Hepatic stellate cell (primary cell): ENCODE measurements around the gene FAF2.
"Not testable (repeated sequence)": the region's sequence is repeated elsewhere in the genome, so short reads cannot be mapped to it uniquely, and the experiment has no call there.

ENCODE experiments used
- DNase-seq: peaks from one replicate; pipeline ENCODE4 v3.0.0; 2011; ENCODE audit warnings: low spot score

Gene FAF2, protein sequence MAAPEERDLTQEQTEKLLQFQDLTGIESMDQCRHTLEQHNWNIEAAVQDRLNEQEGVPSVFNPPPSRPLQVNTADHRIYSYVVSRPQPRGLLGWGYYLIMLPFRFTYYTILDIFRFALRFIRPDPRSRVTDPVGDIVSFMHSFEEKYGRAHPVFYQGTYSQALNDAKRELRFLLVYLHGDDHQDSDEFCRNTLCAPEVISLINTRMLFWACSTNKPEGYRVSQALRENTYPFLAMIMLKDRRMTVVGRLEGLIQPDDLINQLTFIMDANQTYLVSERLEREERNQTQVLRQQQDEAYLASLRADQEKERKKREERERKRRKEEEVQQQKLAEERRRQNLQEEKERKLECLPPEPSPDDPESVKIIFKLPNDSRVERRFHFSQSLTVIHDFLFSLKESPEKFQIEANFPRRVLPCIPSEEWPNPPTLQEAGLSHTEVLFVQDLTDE

DNA sequence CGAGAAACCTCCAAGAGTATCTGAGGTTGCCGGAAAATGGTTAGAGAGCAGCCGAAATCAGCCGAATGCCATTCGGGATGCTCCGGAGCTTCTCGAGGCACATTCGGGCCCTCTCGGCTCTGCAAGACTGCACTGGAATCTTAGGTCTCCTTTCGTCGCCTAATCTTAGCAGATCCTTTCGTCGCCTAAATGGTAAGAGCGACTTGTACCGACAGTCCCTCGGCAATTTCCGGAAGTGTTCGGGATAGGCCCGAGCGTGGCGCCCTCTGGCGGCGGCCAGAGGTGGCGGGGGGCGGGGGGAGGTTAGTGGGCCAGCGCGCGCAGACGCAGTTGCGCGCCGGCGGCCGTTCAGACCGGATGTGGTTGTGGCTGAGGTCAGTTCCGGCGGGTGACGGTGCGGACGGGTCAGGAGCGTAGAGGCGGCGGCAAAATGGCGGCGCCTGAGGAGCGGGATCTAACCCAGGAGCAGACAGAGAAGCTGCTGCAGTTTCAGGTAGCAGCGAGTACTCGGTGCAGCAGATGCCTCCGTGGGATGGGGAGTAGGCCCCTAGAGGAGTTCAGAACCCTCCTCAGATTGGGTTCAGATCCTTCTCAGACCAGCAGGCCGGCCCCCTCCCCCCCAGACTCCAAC is at the start of gene FAF2:
TSS of gene FAF2 (plus strand) at position 408 of the 631 bp plus-strand sequence. CDS start at position 431, 23 bp downstream.
- peak; percentile 99 for DNase-seq

DNA sequence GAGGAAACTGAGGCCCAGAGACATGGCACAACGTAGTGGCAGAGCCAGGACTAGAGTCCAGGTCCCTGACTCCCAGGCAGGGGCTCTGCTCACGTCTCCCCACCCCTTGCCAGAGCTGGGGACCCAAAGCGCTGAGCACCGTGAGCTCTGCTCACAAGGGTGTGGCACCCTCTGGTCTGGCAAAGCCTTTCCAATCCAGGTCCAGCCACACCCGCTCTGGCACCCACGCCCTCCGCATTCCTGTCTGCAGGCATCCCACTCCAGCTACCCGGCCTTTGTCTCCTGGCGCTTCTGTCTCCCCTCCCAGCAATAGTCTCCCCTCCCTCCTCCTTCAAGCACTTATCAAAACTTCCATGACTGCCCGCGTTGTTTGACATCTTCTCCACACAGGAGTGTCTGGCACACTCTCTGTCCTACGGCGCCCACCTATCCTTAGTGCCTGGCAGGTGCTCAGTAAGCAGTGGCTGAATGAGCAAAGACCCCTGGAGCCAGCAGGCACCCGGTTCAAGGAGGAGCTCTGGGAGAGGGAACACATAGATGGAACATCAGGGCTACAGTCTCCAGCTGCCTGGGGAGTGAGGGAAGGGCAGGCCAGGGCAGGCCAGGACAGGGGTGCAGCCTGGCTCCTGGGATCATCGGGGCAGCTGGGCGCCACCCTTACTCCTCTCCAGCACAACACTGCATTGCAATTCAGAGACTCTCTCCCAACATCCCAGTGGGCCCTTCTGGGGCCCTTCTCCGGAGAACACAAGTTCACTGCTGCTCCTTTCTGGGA is 47.6 kb upstream of the FAF2 start:
- no peak for DNase-seq

DNA sequence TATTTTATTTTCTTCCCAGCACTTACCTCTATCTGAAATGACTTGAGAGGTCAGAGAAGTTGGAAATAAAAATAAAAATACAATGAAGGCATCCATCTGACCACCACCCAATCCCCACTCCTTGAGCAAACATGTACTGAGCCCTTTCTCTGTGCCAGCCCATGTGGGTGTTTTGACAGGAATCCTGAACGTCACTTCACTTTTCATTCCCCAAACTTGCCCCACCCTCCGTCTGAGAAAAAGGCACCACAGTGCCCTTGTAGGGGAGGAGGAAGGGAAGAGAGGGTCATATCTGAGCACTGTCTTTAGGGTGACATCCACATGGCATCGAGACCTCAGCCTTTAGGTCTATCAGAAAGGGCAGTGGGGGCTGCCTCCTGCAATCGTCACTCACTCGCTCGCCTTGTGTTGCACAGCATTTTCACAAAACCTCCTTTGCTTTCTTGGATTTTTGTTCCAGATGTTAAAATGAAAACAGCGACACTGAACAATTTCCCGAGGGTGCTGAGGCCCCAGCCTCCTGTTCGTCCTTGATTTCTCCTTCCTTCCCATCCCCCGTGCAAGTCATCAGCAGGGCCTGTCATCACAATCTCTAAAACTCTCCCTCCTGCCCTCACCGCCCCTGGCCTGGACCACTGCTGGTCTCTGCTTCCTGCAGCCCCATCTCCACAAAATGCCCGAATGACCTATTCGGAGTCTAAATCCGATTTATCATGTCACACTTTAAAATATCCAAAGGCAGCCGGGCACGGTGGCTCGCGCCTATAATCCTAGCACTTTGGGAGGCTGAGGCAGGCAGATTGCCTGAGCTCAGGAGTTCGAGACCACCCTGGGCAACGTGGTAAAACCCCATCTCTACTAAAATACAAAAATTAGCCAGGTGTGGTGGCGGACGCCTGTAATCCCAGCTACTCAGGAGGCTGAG is 46.6 kb upstream of the FAF2 start:
- no peak for DNase-seq

DNA sequence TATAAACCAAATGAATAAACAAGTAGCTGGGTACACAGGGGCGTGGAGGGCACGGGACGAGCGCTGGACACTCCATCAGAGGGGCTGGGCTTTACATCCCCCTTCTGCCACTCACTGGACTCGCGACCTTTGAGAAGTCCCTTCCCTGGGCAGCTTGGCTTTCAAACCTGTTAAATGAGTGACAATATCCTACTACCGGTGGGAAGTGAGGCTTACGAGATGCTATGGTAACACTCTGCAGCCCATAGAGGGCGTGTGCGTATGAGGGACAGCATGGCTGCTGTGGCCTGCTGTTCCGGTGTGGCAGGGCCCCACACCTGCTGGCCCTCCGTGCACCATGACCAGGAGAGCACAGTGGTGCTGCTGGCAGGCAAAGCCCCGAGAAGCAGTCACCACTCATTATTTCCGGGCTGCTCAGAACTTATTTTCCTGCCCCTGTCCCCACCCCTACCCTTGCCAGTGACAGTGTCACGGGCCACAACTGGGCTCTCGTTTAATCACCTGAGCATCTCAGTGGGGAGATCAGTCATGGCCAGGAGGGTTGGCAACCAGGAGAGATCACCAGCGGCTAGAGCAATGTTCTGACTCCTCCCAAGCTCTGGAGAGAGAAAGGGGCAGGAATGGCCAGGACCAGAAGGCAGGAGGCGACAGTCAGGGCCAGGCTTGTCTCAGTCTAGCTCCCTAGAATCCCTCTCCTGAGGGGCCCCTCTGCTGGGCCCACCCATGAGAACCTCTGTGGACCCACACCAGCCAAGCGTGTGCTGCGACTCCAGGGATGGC is 42.3 kb upstream of the FAF2 start:
- DNase-seq: no peak

DNA sequence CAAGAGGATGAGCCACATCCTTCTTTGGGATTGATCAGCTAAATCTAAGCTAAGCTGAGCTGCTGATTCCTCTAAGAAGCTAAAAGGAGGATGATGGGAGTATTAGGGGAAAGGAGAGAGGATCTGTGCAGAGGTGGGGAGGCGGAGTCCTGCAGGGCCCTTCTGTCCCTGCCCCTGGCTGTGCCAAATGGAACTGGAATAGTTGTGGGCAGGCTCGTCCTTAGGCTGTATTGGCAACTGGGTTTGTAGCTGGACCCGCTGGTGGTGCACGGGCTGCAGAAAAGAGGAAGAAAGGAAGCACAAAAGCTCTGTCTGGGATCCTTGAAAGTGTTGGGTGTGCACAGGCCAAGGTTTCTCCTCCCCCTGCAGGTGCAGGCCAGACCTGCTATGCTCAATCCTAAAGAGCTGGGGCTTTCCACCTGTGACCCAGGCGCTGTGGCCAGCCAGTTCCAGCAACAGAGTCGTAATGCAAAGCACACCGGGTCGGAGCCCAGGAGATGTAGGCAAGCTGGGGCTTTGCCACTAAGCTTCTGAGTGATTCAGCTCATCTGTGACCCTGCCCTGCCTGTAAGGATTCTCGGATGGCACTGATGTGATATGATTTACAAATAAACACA is 41.6 kb upstream of the FAF2 start:
- DNase-seq: no peak

DNA sequence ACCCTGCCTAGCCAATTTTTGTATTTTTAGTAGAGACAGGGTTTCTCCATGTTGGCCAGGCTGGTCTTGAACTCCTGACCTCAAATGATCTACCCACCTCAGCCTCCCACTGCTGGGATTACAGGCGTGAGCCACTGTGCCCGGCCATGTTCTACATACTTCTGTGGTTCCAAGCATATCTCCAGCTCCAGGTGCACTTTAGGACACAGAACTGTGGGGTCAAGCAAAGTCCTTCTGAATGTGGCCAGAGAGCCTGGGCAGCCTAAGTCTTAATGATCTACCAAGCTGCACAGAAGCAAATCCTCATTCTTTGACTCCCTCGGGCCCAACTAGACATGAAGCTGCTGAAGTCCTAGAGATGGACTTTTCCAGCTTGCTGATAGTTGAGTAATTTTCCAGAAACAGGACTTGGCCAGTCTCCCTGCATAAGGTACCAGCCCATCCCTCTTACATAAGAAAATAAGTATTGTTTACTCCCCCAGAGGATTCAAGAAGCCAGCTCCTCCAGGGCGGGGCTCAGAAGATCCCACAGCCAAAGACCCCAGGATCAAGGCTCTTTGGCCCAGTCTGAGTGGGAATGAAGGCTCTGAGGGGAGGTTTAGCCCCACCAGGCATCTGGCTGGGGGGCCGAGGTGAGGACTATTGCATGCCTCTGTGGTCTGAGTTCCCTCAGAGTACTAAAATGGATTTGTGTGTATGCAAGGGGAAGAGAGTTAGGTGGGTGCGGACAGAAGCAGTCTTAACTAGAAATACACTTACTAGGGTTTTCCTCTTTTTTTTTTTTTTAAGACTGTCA is 40.5 kb upstream of the FAF2 start:
- DNase-seq: no peak

DNA sequence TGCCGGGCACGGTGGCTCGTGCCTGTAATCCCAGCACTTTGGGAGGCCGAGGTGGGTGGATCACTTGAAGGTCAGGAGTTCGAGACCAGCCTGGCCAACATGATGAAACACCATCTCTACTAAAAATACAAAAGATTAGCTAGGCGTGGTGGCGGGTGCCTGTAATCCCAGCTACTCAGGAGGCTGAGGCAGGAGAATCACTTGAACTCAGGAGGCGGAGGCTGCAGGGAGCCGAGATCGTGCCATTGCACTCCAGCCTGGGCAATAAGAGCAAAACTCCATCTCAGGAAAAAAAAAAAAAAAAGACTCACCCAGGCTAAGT is 40.0 kb upstream of the FAF2 start:
- DNase-seq: not testable (repeated sequence)

DNA sequence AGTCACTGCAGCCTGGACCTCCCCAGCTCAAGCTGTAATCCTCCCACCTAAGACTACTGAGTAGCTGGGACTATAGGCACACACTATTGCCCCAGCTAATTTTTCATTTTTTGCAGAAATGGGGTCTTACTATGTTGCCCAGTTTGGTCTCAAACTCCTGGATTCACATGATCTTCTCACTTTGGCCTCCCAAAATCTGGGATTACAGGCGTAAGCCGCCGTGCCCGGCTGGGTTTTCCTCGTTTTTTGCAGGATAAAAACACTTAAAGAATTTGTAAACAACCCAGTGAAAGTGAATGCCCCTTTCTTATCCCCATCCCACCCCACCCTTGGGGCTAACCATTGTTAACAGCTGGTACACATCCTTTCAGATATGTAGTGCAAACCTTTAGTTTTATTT is 39.6 kb upstream of the FAF2 start:
- no peak for DNase-seq

DNA sequence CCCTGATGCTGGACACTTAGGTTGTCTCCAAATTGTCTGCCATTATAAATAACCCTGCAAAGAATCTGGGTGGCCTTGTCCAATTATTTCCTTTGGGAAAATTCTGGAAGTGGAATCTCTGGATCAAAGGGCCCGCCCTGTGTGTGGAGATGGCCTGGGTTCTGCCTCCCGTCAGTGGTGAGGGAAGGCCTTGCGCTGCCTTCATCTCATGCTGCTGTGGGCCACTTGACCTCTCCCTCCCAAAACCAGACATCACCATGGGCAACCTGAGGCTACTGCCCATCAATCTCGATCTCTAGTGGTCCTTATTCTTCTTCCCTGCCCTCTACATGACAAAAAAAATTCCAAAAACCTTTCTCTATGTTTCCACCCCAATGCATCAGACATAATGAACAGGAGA is 38.4 kb upstream of the FAF2 start:
- DNase-seq: no peak

DNA sequence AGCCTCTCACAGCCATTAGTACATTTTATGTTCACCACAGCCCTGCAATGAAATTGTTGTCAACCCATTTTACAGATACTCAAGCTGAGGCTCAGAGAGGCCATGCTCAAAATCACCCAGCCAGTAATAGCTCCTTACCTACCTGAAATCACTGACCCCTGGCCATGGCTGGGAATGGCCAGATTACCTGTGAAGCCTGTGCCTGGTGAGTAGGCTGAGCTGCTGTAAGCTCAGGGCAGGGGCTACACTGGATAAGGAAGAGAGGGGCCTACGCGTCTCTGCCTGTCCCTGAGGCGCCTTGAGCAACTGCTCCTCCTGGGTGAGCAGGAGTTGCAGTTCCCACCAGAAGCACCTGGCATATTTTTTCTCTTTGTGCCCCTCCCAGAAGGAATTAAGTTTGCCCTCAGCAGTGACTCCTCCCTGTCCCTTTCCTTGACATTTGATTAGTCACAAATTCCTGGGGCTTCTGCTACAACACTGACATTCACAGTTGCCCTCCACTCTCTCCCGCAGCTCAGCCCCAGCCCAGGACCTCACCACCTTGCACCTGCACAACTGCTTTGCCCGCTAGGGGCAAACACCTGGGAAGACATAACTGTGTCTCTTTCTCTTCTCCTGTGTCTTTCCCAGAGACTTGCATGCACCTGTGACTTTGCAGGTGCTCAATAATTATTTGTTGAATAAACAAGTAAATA is 37.6 kb upstream of the FAF2 start:
- DNase-seq: no peak

DNA sequence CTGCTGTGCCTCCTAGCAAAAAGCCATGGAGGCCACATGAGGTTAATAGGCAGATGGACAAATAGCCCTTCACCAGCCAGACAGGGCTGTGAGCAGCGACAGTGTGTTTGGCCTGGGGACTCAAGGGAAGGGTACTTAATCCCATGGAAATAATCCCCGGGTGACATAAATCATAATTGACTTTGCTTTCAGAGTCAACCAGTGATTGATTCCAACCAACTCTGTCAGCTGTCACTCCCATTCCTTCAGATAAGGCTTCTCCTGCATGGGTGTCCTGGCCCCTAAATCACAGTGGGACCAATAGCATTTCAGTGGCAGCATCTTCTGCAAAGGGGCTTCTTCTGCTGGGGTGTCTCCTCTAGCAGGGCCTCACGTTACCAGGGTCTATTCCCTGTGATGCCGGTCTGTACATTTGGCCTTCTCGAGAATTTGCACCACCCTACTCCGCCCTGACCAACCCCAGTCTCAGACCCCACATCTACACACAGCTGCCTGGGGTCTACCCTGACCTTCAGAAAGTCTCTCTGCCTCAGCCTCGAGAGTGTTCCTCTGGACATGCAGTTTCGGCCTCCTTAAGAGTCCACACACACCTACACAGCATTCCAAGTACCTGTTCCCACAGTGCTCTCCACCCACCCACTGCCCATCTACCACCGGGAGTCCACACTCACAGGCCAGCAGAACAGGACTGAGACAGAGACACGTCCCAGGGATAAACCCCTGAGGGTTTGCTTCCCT is 35.5 kb upstream of the FAF2 start:
- no peak for DNase-seq

DNA sequence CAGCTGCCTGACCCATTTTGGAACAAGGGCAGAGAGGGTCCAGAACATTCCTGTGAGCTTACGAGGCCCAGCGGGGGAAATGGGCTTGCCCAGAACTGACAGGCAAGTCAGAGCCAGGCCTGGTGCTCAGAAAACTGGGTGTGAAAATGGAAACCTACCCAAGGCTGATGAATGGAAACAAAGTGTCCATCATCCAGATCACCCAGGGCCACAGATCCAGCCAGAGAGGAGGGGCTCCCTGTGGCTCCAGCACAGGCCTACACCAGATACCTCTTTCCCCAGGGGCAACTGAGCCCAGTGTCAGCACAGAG is 35.0 kb upstream of the FAF2 start:
- DNase-seq: no peak

DNA sequence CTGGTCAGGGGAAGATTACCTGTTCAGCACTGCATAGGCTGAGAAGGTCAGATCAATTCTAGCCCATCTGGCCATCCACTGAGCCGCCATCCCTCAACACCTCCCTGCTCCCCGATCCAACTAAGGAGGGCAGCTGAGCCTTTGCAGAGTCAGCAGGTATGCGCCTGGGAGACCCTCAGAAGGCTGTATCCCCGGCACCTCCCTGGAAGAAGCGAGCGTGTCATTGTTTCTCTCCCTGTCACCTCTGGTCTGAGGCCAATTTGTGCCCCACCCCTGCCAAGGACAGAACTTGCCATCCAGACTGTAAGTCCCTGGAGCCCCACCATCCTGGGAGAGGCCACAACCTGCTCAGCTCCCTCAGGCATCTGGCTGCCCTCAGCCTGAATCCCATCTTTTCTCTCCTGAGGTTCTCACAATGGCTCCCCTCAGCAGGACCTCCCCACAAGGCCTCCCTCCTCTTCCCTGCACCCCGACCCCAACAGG is 34.4 kb upstream of the FAF2 start:
- DNase-seq: no peak

DNA sequence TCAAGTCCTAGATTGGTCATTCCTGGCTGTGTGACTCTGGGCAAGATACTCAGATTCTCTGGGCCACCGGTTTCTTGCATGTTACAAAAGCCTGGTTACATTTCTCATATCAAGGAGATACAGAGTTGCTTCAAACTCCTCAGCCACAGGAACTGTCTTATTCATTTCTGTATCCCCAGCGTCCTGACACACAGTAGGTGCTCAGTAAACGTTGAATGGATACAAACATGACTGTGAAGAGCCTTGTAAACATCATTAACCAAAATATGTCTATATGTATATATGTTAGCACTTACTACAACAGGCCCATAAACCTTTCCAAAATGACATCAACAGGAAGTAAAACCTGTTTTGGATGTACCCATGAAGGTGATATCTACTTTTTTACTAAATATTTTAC is 33.5 kb upstream of the FAF2 start:
- DNase-seq: no peak

DNA sequence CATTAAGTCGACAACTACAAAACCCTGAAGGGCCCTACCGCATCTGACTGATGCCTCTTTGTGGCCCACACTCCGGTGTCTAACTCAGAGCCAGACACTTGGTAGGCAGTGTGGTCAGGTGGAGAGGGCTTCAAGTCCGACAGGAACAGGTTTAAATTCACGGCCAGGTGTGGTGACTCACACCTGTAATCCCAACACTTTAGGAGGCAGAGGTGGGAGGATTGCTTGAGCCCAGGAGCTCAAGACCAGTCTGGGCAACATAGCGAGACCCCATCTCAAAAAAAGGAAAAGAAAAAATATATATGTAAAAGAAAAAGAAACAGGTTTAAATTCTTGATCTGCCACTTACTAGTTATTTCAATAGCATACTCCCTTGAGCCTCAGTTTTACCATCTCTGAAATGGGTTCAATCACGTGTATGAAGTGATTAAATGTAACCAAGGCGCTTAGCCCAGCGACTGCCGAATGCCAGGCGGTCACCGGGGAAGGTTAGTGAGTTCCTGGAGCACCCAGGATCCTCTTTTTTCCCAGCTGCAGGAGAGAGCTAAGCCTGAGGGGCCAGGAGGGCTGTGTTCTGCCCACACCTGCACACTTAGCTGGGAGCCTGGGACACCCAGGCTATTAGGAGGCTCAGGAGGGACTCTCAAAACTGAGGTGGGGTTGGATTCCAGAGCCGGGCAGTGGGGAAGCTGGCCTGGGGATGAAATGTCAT is 32.8 kb upstream of the FAF2 start:
- no peak for DNase-seq

DNA sequence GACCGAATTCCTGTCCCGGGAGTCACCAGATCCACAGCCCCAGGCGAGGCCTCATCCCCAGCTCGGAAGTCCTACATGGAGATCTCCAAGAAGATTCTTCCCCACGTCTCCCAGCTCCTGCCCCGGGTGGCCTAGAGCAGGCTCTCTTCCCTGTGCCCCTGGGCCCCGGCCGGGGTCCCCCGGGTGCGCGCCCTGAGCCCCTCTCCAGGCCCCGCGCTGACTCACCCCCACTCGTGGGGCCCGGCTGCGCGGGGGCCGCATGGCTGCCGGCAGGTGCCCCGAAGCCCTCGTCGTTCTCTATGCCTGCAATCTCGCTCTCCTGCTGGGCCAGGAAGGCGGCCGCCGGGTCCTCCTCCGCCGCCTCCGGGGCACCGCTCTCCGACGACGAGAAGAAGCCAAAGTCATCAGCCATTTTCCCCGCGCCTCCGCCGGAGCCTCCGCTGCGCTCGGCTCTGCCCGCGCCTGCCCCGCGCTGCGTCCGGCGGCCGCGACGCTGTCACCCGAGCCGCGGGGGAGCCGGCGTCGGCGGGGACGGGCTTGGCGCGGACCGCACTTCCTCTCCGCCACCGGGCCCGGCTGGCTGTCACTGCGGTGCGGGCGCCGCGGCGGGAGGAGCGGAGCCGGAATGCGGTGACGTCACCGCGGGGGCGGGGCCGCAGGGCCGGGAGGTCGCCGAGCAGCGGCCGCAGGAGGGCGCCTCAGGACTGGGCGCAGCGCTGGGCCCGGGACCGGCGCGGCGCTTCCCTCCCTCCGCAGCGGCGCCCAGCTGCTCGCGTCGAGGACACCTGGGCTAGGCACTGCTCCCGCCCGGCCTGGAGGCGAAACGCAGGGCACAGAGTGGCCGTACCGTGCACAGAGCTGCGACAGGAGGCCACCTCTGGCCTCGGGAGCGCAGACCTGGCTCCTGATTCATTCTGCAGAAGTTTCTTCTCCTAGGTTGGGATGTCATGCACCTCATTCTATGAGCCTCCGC is 31.9 kb upstream of the FAF2 start, which contains the start of gene CLTB:
TSS of gene CLTB (minus strand) at position 588 of the 973 bp plus-strand sequence. CDS start at position 412, 176 bp downstream.
- peak; percentile 88 for DNase-seq

DNA sequence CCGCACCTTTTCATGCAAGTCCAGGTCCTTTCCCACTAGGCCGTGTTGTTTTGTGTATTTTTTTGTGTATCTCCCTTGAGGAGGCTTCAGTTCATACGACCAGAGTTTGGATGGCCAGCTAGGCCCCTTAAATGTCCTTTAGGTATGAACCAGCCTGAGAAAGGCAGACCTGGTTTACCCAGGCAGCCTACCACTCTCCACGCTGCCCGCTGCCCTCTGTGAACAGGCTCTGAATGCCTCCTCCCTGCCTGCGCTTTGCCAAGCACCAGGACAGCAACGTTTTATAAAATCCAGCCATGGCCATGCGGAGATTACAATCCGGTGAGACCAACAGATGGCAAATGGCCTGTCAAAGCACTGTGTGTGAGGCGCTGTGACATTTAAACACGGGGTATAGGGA is 31.2 kb upstream of the FAF2 start:
- no peak for DNase-seq
